G401.6 (cell line): ENCODE results near the gene PCBP4.

Source experiments
- FAIRE-seq: peaks from 2 replicates; lab custom pipeline; 2012; peaks lifted over from hg19 to GRCh38; lab: Jason Lieb, UNC

The PCBP4 gene

GRCh38 chr3:51970606-51971300 is 3.5 kb upstream of the PCBP4 start:
- FAIRE-seq, result no peak

GRCh38 chr3:51969841-51970240 is 2.6 kb upstream of the PCBP4 start:
- FAIRE-seq, result no peak

DNA sequence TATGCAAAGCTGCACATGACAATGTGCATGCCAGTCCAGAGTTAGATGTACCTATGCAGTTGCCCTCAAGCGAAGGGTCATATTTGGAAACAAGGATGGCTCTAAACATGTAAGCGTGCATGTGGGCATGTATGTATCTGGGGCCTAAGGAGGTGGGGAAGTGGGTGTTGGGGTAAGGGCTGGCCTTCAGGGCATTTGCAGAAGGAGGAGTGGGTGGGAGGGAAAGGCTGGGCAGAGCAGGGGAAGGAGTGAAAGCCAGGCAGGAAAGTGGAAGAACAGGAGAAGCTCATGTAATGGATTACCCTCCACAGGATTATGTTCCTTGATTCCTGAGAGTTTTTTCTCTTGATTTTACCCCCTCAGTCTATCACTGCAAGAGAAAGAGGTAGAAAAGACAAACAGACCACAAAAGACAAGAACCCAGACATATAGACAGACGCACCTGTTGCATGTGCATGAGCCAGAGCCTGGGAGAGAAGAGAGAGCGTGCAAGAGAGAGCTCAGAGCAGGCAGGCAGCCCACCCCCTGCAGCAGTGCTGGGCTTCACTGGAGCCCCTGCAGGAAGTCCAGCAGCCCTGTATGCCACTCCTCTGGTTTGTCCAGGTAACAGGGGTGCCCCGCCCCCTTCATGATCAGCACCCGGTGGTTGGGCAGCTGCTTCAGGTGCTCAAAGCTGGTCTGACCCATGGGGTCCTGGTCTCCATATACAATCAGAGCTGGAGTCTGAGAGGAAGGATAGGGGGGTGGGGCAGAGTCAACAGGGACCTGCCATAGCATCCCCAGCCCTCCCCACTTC is 1.8 kb upstream of the PCBP4 start:
- no peak for FAIRE-seq

DNA sequence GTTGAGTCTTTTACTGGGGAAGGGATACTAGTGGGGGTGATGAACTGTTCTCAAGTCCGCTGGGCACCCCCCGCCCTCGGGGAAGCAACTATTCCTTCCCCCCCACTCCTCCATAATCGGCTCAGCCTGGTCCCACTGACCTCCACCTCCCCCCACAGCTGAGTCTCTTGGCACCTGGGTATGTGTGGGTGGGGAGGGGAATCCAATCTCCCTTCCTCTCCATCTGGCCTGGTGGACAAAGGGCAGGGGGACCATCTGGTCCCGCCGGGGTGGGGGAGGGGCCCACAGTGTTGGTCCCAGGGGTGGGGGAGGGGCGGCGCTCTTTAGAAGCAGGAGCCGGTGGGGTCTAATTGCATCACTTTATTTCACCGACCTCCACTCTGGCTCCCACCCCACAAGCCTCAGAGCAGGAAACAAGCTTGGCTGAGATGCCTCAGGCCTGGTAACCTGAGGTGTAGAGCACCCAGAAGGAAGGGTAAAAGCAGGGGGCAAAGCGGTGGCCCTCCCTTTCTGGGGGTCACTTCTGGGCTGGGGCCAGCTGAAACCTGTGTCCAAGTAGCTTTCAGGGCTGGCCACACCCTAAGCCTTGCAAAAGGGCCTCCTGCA is 1.0 kb upstream of the PCBP4 start:
- FAIRE-seq, result no peak

GRCh38 chr3:51966922-51967383 is 301 bp downstream of the PCBP4 start:
- FAIRE-seq, result no peak

- no peak for FAIRE-seq
These were observed 768 bp downstream of the PCBP4 start for GRCh38 chr3:51966486-51966885.

DNA sequence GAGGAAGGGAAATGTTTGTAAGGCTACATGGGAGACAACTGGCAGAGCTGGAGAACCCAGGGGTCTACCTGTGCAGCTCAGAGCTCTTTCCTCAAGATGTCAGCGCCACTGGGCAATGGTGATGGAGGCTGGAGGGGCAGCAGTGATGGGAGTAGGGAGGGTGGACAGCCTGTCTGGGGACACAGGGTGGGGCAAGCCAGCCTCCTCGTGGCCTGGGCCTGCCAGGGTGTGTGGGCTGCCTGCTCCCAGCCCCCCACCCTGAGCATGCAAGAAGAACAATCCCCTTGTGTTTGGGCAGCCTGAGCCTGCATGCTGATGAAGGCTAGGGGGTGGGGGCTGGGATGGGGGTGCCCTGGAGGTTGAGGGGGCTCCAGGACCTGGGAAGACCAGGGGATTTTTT is 1.2 kb downstream of the PCBP4 start:
- FAIRE-seq, result no peak

GRCh38 chr3:51964521-51964920 is 2.7 kb downstream of the PCBP4 start:
- FAIRE-seq, result no peak

- no peak for FAIRE-seq
These were observed 3.3 kb downstream of the PCBP4 start for GRCh38 chr3:51963951-51964451.

DNA sequence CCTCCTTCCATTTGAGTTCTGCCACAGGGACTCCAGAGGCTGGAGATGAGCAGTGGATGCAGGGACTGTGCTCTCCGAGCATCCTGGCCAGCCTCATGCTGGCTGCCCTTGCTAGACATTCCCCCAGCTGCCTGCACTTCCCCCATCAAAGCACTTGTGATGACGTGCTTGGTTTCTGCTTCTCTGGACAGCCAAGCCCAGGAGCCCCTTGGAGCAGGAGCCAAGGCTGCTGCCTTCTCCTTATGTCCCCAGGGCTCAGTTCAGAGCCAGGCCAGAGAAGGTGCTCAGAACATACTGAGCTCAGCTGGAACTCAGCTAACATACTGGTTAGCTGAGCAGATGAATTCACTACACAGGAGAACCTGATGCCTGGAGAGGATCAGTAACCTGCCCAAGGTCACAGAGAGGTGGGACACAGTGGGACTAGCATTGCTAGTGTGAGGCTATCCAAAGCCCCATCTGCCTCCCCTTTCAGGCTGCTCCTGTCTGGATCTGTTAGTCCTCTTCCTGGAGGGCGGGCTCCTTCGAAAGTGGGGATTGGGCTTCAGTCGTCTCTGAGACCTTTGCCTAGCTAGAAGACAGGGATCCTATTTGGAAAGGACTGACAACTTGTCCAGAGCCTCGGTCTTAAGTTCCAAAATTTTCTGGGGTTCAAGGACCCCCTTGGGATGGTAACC is 4.3 kb downstream of the PCBP4 start:
- no peak for FAIRE-seq

GRCh38 chr3:51961602-51962569 is 5.4 kb downstream of the PCBP4 start:
- no peak for FAIRE-seq

GRCh38 chr3:51961011-51961410 is 6.2 kb downstream of the PCBP4 start:
- FAIRE-seq, result no peak

DNA sequence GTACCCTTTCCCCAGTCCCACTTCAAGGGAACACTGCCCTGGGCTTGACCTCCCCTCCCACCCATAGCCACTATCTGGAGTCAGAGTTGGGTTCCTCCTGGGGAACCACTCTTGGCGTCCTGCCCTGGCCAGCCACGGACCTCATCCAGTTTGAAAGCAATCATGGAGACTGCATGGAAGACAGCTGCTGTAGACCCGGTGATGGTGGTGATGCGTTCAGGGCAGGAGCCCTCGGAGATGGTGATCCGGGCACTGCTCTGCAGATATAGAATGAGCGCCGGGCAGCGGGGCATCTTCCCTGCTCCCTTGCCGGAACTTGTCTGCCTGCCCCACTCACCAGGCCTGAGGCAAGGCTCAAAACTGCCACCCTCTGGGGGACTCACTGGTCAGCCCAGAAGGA is 6.9 kb downstream of the PCBP4 start:
- no peak for FAIRE-seq

DNA sequence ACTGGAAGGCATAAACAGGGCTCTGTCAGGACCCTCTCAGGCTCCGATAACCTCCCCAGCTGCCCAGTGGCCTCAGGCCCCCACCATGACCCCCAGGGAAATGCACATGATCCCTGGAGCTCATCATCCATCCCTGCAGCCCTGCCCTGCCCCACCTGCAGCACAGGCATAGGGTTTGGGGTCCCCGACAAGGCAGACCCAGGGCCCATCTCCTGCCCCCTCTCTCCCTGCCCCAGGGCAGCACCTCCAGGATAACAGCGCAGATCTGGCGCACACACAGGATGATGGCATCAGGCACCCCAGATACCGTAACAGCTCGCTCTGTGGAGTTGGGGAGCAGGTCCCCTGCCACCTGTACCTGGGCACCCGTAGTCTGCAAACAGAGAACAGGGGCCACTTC is 7.6 kb downstream of the PCBP4 start:
- FAIRE-seq, result no peak

- FAIRE-seq, result no peak
These were observed 8.4 kb downstream of the PCBP4 start for GRCh38 chr3:51958603-51959521.

DNA sequence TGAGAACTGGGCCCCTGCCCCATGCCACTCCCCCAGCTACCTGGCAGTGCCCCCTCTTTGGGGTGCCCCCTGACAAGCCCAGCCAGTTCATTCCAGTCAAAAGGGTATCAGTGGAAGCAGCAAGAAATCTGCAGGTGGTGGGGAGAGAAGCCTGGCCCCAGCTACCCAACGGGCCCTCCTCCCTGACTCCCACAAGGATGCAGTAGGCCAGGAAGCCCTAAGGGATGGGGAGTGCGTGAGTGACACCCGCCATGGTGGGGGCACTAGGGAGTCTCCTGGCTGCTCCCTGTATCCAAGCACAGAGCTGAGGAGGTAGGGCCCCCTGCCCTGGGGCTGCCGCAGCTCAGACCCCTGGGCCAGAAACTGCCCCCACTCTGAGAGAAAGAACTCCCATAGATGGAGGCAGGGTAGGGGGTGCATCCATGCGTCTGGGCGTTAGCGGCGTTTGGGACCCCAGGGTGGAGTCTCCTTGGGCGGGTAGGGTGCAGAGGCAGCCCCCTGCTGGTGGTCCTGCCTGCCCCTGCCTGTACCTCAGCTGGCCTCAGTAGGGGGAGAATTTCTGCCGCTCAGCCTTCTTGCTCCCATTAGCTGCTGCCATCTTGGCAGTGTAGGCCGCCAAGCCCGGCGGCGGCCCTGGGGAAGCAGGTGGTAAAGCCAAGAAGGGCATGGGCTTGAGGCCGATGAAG is 9.6 kb downstream of the PCBP4 start:
- no peak for FAIRE-seq

DNA sequence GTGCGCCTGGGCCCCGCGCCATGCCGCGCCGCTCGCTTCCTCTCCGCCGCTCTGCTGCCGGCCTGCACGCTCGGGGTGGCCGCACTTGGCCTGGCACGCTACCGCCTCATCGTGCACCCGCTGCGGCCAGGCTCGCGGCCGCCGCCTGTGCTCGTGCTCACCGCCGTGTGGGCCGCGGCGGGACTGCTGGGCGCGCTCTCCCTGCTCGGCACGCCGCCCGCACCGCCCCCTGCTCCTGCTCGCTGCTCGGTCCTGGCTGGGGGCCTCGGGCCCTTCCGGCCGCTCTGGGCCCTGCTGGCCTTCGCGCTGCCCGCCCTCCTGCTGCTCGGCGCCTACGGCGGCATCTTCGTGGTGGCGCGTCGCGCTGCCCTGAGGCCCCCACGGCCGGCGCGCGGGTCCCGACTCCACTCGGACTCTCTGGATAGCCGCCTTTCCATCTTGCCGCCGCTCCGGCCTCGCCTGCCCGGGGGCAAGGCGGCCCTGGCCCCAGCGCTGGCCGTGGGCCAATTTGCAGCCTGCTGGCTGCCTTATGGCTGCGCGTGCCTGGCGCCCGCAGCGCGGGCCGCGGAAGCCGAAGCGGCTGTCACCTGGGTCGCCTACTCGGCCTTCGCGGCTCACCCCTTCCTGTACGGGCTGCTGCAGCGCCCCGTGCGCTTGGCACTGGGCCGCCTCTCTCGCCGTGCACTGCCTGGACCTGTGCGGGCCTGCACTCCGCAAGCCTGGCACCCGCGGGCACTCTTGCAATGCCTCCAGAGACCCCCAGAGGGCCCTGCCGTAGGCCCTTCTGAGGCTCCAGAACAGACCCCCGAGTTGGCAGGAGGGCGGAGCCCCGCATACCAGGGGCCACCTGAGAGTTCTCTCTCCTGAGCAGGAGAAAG is 11.1 kb downstream of the PCBP4 start:
- no peak for FAIRE-seq

DNA sequence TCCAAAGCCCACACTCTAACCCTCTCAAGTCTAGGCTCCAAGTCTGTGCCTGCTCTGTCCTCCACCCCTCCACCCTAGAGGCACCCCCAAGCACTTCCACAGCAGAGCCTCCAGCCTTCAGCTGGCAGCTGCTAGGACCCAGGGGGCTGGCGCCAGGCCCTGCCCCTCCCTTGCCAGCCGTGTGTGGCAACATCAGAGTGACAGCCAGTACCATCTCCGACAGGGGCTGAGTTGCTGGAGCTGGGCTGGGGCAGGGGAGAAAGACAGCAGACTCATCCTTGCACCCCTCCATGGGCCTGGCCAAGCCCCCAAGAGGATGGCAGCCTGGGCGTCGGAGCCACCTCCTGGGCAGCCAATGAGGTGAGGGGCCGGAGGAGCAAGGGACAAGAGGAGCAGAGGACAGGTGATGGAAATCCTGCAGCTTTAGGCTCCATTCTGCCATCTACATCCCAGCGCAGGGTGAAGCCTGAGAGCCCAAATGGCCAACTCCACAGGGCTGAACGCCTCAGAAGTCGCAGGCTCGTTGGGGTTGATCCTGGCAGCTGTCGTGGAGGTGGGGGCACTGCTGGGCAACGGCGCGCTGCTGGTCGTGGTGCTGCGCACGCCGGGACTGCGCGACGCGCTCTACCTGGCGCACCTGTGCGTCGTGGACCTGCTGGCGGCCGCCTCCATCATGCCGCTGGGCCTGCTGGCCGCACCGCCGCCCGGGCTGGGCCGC is 11.9 kb downstream of the PCBP4 start, which contains the start of gene GPR62:
Gene GPR62 (plus strand): TSS at position 207 of the 718 bp plus-strand sequence. CDS start 272 bp downstream, at position 479.
- FAIRE-seq, result no peak
